HepG2 (cell line): ENCODE data around the gene GRB2. TPM values are rescaled to one million over a fixed set of nuclear protein-coding genes. Genes with fewer than 3 reads are reported as not detected.
A peak's percentile ranks its signal among the peaks of the same experiment; 100 is the strongest.

Experiments used
- CENPX ChIP-seq: sonication (generic); formaldehyde crosslinking; IDR thresholded peaks from 2 replicates; pipeline ENCODE4 v1.9.0; 2021; ENCODE audit warnings: mild to moderate bottlenecking, missing genetic modification reagents, moderate library complexity
- CREM ChIP-seq, 2 experiments: sonication (generic) in 1 of 2; formaldehyde crosslinking in 1 of 2; IDR thresholded peaks; 2 replicates each; pipeline versions ENCODE4 v1.4.0 to v1.6.1; 2016 to 2020; ENCODE audit warnings: antibody characterized with exemption in 1 of 2, mild to moderate bottlenecking in 1 of 2, missing genetic modification reagents in 1 of 2
- E2F1 ChIP-seq: sonication (generic); formaldehyde crosslinking; IDR thresholded peaks from 2 replicates; pipeline ENCODE4 v1.5.0; 2020; ENCODE audit warnings: missing genetic modification reagents
- GFI1 ChIP-seq: sonication (generic); formaldehyde crosslinking; IDR thresholded peaks from 2 replicates; pipeline ENCODE4 v1.5.0; 2020; ENCODE audit warnings: missing genetic modification reagents, mild to moderate bottlenecking, borderline replicate concordance
- GLMP ChIP-seq: sonication (generic); formaldehyde crosslinking; IDR thresholded peaks from 2 replicates; pipeline ENCODE4 v1.9.0; 2021; ENCODE audit warnings: missing genetic modification reagents, mild to moderate bottlenecking, borderline replicate concordance
- JUND ChIP-seq: sonication (generic); formaldehyde crosslinking; IDR thresholded peaks from 2 replicates; pipeline ENCODE4 v1.8.0; 2022; ENCODE audit warnings: mild to moderate bottlenecking, missing genetic modification reagents
- MXD4 ChIP-seq: IDR thresholded peaks from 2 replicates; pipeline ENCODE4 v1.6.1; 2016; ENCODE audit warnings: mild to moderate bottlenecking, missing biosample characterization, missing genetic modification reagents
- NR2F1 ChIP-seq, 2 experiments: fragments of 450-650 bp in 1 of 2; formaldehyde crosslinking in 1 of 2; IDR thresholded peaks; 2 replicates each; pipeline versions ENCODE4 v1.5.0 to v1.6.1; 2016 to 2020; ENCODE audit warnings: mild to moderate bottlenecking in 1 of 2, missing compliant biosample characterization in 1 of 2, missing genetic modification reagents in 1 of 2, moderate library complexity in 1 of 2
- PHB2 ChIP-seq: fragments of 450-650 bp; IDR thresholded peaks from 2 replicates; pipeline ENCODE4 v1.6.1; 2018; ENCODE audit not compliant: partially characterized antibody
- PREB ChIP-seq: sonication (generic); formaldehyde crosslinking; IDR thresholded peaks from 2 replicates; pipeline ENCODE4 v1.4.0; 2020; ENCODE audit warnings: missing genetic modification reagents
- RAD51 ChIP-seq: fragments of 450-650 bp; IDR thresholded peaks from 2 replicates; pipeline ENCODE4 v1.6.1; 2016; ENCODE audit warnings: borderline replicate concordance
- RFXAP ChIP-seq: sonication (generic); formaldehyde crosslinking; IDR thresholded peaks from 2 replicates; pipeline ENCODE4 v1.4.0; 2020; ENCODE audit warnings: missing genetic modification reagents, borderline replicate concordance
- SIN3B ChIP-seq: fragments of 150-350 bp; IDR thresholded peaks from 2 replicates; pipeline ENCODE4 v1.6.1; 2014; ENCODE audit warnings: low read length
- SP2 ChIP-seq: sonication (generic); formaldehyde crosslinking; IDR thresholded peaks from 2 replicates; pipeline ENCODE4 v1.5.1; 2020; ENCODE audit warnings: mild to moderate bottlenecking, missing genetic modification reagents
- TAF15 ChIP-seq: fragments of 200-400 bp; formaldehyde crosslinking; IDR thresholded peaks from one replicate; pipeline ENCODE4 v1.6.1; 2018; ENCODE audit warnings: mild to moderate bottlenecking, low read depth, low read length; ENCODE audit not compliant: poor library complexity, severe bottlenecking
- TEAD2 ChIP-seq: sonication (generic); formaldehyde crosslinking; IDR thresholded peaks from 2 replicates; pipeline ENCODE4 v1.9.0; 2021; ENCODE audit warnings: missing genetic modification reagents
- TEF ChIP-seq: sonication (generic); formaldehyde crosslinking; IDR thresholded peaks from 2 replicates; pipeline ENCODE4 v1.5.0; 2020; ENCODE audit warnings: missing genetic modification reagents
- U2AF2 ChIP-seq: fragments of 200-400 bp; formaldehyde crosslinking; IDR thresholded peaks from 2 replicates; pipeline ENCODE4 v1.6.1; 2017; ENCODE audit warnings: low read depth, mild to moderate bottlenecking, low read length
- ZFP41 ChIP-seq: sonication (generic); formaldehyde crosslinking; IDR thresholded peaks from 2 replicates; pipeline ENCODE4 v1.4.0; 2020; ENCODE audit warnings: mild to moderate bottlenecking, missing genetic modification reagents, borderline replicate concordance
- ZKSCAN5 ChIP-seq: sonication (generic); formaldehyde crosslinking; IDR thresholded peaks from 2 replicates; pipeline ENCODE4 v1.5.1; 2020; ENCODE audit warnings: mild to moderate bottlenecking, missing genetic modification reagents
- ZNF17 ChIP-seq: sonication (generic); formaldehyde crosslinking; IDR thresholded peaks from 2 replicates; pipeline ENCODE4 v1.5.0; 2020; ENCODE audit warnings: mild to moderate bottlenecking, missing genetic modification reagents
- ZNF343 ChIP-seq: sonication (generic); formaldehyde crosslinking; IDR thresholded peaks from 2 replicates; pipeline ENCODE4 v1.4.0; 2020; ENCODE audit warnings: mild to moderate bottlenecking, missing genetic modification reagents
- ZNF468 ChIP-seq: sonication (generic); formaldehyde crosslinking; IDR thresholded peaks from 2 replicates; pipeline ENCODE4 v1.8.0; 2022; ENCODE audit warnings: mild to moderate bottlenecking, moderate library complexity, missing genetic modification reagents
- ZNF576 ChIP-seq: sonication (generic); formaldehyde crosslinking; IDR thresholded peaks from 2 replicates; pipeline ENCODE4 v1.4.0; 2020; ENCODE audit warnings: mild to moderate bottlenecking, missing genetic modification reagents
- ZNF704 ChIP-seq: sonication (generic); formaldehyde crosslinking; IDR thresholded peaks from 2 replicates; pipeline ENCODE4 v1.8.1; 2023; ENCODE audit warnings: mild to moderate bottlenecking, inconsistent platforms, moderate library complexity, missing genetic modification reagents, borderline replicate concordance
- polyA plus RNA-seq, 8 experiments: library from polyadenylated mRNA; depleted of rRNA in 3 of 8; stranded (reverse) in 7 of 8; unstranded in 1 of 8; fragments of >200 nt; fragmentation: Illumina TruSeq in 4 of 8; extraction: Trizol in 4 of 8; gene quantifications; 2 replicates each; pipeline versions ENCODE4 v1.2.1 to v1.2.3, GENCODE V29; 2011 to 2016; ENCODE audit warnings: low read depth in 4 of 8, missing spikeins in 1 of 8, mixed read lengths in 1 of 8; ENCODE audit not compliant: insufficient read depth in 1 of 8
- total RNA-seq, 5 experiments: library from RNA; depleted of rRNA; stranded (reverse); fragments of >200 nt; fragmentation: Illumina TruSeq; extraction: Trizol; gene quantifications; 2 replicates each; pipeline ENCODE4 v1.2.3, GENCODE V29; 2016; ENCODE audit warnings: low read depth in 1 of 5

Gene GRB2
- total and polyA plus RNA-seq, 2 of the 13 experiments (the other 11 are each of a cell fraction or from before 2014, with no cell fraction given) = 84.6 to 92.3 TPM

GRCh38 chr17:75271233-75271954 lies 134.1 kb downstream of the GRB2 start (continued):
- TF ChIP-seq JUND (no peak), E2F1 (CRISPR knock-in tag) (no peak), GLMP (CRISPR knock-in tag) (no peak), CENPX (CRISPR knock-in tag) (no peak), ZNF468 (CRISPR knock-in tag) (peak; percentile 80; the same call in 1 of the 2 replicates), PREB (CRISPR knock-in tag) (peak; percentile 72; the same call in 1 of the 2 replicates), ZKSCAN5 (no peak), ZNF704 (CRISPR knock-in tag) (no peak), SP2 (CRISPR knock-in tag) (0 out of 2 replicates have a peak, but pooled peaks have one; percentile 29), CREM (IDR thresholded peaks at IDR 0.05) (no peak), CREM (CRISPR knock-in tag; IDR thresholded peaks at IDR 0.05) (no peak), U2AF2 (no peak), PHB2 (no peak), MXD4 (CRISPR knock-in tag) (peak; percentile 62; the same call in 1 of the 2 replicates), ZFP41 (CRISPR knock-in tag) (no peak), ZNF17 (CRISPR knock-in tag) (no peak), SIN3B (peak; percentile 91), TEF (CRISPR knock-in tag) (no peak), ZNF343 (peak; percentile 24; the same call in 1 of the 2 replicates), ZNF576 (peak; percentile 96), NR2F1 (CRISPR knock-in tag; IDR thresholded peaks at IDR 0.05) (0 out of 4 replicates have a peak, but pooled peaks of 1 of the 2 experiments have one; percentile 30), RFXAP (no peak), TEAD2 (CRISPR knock-in tag) (peak; percentile 74; the same call in 1 of the 2 replicates), RAD51 (no peak), GFI1 (no peak), TAF15 (no peak)
